Gastrocnemius medialis (tissue), 4 donors: ENCODE results near the gene WWOX. TPM values are rescaled to one million over a fixed set of nuclear protein-coding genes. Genes with fewer than 3 reads are reported as not detected.

Source experiments
- ATAC-seq, 2 donors: fragments of 150-250 bp; one replicate each; pipeline ENCODE4 v1.9.1; 2016
- DNase-seq, 2 donors: peaks; one replicate each; pipeline ENCODE4 v3.0.0-alpha.2; 2019
- H3K27ac ChIP-seq, 4 donors: fragments of 200-600 bp; sonication (generic); 1 replicate in 1 of 4; 2 replicates in 3 of 4; pipeline ENCODE4 v1.5.1; 2016 to 2018; ENCODE audit warnings: mild to moderate bottlenecking in 2 of 4, moderate library complexity in 1 of 4
- H3K27me3 ChIP-seq, 3 donors: fragments of 200-600 bp; sonication (generic) in 2 of 3; 1 replicate in 1 of 3; 2 replicates in 2 of 3; pipeline versions ENCODE4 v1.5.1 to v1.6.0; 2016 to 2019; ENCODE audit warnings: mild to moderate bottlenecking in 1 of 3, moderate library complexity in 1 of 3
- H3K36me3 ChIP-seq, 2 donors: fragments of 200-600 bp; sonication (generic) in 1 of 2; one replicate each; pipeline ENCODE4 v1.5.1; 2017 to 2018
- H3K4me1 ChIP-seq, 2 donors: fragments of 200-600 bp; sonication (generic) in 1 of 2; one replicate each; pipeline ENCODE4 v1.5.1; 2016 to 2017; ENCODE audit warnings: mild to moderate bottlenecking in 2 of 2
- H3K4me3 ChIP-seq, 4 donors: fragments of 200-600 bp; sonication (generic) in 3 of 4; 1 replicate in 1 of 4; 2 replicates in 3 of 4; pipeline ENCODE4 v1.5.1; 2016 to 2019; ENCODE audit warnings: mild to moderate bottlenecking in 2 of 4
- H3K9me3 ChIP-seq, 3 donors: fragments of 200-600 bp; sonication (generic) in 2 of 3; 1 replicate in 1 of 3; 2 replicates in 2 of 3; pipeline ENCODE4 v1.5.1; 2016 to 2019
- POLR2A ChIP-seq, 2 donors: fragments of 450-650 bp; IDR thresholded peaks; one replicate each; pipeline ENCODE4 v1.6.1; 2017; ENCODE audit warnings: antibody characterized with exemption in 2 of 2, mild to moderate bottlenecking in 2 of 2, moderate library complexity in 2 of 2
- in situ Hi-C, 4 donors: fragments of 200-750 bp; cut with MboI; loops; one replicate each; pipeline versions ENCODE4 v1.15.0 to v1.8.0; 2017; ENCODE audit warnings: low sequenced_read_pairs in 4 of 4
- intact Hi-C: fragments of 100-400 bp; cut with DNase I; formaldehyde crosslinking; loops from one replicate; pipeline ENCODE4 v1.15.1; 2023; ENCODE audit warnings: low total_unique reads
- total RNA-seq, 4 donors: library from RNA; depleted of rRNA; stranded (reverse); fragments of >200 nt; gene quantifications; one replicate each; pipeline versions ENCODE4 v1.1.0 to v1.2.3, GENCODE V29; 2016
- TF ChIP-seq, protein P1 (sequence below), 5 experiments: fragments of 450-650 bp in 3 of 5; fragments of 200-600 bp in 2 of 5; sonication (generic) in 2 of 5; IDR thresholded peaks in 4 of 5; conservative IDR thresholded peaks in 1 of 5; 1 replicate in 4 of 5; 2 replicates in 1 of 5; pipeline ENCODE4 v1.5.1; 2016 to 2019; ENCODE audit warnings: antibody characterized with exemption in 5 of 5, mild to moderate bottlenecking in 3 of 5, moderate library complexity in 3 of 5

Gene WWOX
- total RNA-seq, 4 donors from 2014 or later, result 3.3 to 13.0 (median 6.0) TPM

DNA sequence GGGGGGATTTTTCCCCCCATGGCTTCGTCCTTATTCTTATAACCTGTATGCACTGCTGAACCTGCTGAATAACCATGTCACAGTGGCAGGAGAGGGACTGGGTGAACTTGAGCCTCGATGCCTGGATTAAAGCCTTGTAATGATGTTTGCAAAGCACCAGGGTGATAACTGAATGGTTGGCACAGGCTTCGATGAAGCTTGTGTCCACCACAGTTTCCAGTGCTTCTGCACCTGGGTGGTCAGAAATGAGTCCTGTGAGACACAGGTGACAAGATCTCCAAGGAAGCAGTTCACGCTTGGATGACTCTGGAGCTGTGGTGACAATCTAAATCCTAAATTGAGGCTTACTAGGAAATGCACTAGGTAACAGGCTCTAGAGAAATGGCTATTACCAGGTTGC is 771.8 kb downstream of the WWOX start:
- no peak overlapping the region for H3K4me3 ChIP-seq
- H3K9me3 ChIP-seq, result no peaks in the 10 kb centered on the region
- DNase-seq (no peak), ATAC-seq (no peak)
- H3K27me3 ChIP-seq, result no peaks in the 10 kb centered on the region
- in situ Hi-C loops, result no loop called here
- H3K4me1 ChIP-seq, result peaks cover 11 to 12% of the 10 kb centered on the region in 2 donors
- TF ChIP-seq, protein P1, sequence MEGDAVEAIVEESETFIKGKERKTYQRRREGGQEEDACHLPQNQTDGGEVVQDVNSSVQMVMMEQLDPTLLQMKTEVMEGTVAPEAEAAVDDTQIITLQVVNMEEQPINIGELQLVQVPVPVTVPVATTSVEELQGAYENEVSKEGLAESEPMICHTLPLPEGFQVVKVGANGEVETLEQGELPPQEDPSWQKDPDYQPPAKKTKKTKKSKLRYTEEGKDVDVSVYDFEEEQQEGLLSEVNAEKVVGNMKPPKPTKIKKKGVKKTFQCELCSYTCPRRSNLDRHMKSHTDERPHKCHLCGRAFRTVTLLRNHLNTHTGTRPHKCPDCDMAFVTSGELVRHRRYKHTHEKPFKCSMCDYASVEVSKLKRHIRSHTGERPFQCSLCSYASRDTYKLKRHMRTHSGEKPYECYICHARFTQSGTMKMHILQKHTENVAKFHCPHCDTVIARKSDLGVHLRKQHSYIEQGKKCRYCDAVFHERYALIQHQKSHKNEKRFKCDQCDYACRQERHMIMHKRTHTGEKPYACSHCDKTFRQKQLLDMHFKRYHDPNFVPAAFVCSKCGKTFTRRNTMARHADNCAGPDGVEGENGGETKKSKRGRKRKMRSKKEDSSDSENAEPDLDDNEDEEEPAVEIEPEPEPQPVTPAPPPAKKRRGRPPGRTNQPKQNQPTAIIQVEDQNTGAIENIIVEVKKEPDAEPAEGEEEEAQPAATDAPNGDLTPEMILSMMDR (IDR thresholded peaks at IDR 0.05 in 4 of 5, conservative IDR thresholded peaks at IDR 0.05 in 1 of 5), result no peak
- intact Hi-C loops, result no loop called here
- no peak overlapping the region for H3K27ac ChIP-seq
- no peaks in the 10 kb centered on the region for H3K36me3 ChIP-seq

DNA sequence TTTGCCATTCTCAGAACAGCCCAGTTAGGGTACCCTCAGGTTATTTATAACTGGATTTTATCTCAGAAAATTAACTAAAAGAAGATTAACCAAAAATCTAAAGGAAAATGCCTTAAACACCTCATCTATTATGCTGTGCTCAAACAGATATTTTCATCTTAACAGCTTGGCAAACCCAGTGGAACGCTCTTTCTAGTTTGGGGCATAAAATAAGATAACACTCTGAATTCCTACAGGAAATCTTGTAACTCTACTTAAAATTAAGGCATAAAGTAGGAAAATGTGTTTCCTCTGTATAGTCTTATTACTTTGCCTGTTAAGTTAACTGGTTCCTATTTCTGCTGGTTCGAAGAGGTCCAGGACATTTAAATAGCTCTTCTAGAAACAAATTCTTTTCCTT is 777.2 kb downstream of the WWOX start:
- Histone ChIP-seq H3K36me3 (no peaks in the 10 kb centered on the region), H3K27ac (no peak overlapping the region), H3K9me3 (no peaks in the 10 kb centered on the region), H3K4me3 (no peak overlapping the region), H3K27me3 (no peaks in the 10 kb centered on the region), H3K4me1 (no peaks in the 10 kb centered on the region)
- no peak for TF ChIP-seq POLR2A (IDR thresholded peaks at IDR 0.05)
- TF ChIP-seq, protein P1 (IDR thresholded peaks at IDR 0.05 in 4 of 5, conservative IDR thresholded peaks at IDR 0.05 in 1 of 5), result no peak
- ATAC-seq, result no peak
- no peak for DNase-seq
- intact Hi-C loops (no loop called here), in situ Hi-C loops (no loop called here)

DNA sequence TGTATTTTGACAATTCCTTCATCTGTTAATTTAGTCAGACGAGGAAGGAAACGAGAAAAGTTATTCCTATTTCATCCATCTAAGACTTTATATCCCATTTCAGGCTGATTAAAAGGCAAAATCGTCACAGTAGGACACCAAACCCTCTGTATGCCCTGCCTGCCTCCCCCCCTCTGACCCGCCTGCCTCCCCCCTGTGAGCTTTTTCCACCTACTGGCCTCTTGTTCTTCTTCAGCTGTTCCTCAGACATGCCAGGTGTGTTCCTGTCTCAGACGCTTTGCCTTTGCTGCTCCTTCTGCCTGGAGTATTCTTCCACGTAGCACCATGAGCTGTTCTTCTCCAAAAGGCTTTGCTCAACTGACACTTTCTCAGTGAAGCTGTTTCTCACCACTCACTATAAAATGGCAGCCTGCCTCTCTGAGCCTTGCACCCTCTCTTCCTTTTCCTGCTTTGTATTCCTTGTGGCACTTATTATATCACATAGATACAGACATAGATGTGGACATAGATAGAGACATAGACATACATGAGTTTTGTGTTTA is 777.7 kb downstream of the WWOX start:
- H3K9me3 ChIP-seq, result no peaks in the 10 kb centered on the region
- H3K4me1 ChIP-seq, result no peaks in the 10 kb centered on the region
- no peaks in the 10 kb centered on the region for H3K27me3 ChIP-seq
- in situ Hi-C loops (no loop called here), intact Hi-C loops (no loop called here)
- H3K27ac ChIP-seq, result no peak overlapping the region
- ATAC-seq, result no peak
- TF ChIP-seq POLR2A (IDR thresholded peaks at IDR 0.05), result no peak
- TF ChIP-seq, protein P1 (IDR thresholded peaks at IDR 0.05 in 4 of 5, conservative IDR thresholded peaks at IDR 0.05 in 1 of 5), result no peak
- no peak for DNase-seq
- H3K36me3 ChIP-seq, result no peaks in the 10 kb centered on the region
- H3K4me3 ChIP-seq, result no peak overlapping the region

DNA sequence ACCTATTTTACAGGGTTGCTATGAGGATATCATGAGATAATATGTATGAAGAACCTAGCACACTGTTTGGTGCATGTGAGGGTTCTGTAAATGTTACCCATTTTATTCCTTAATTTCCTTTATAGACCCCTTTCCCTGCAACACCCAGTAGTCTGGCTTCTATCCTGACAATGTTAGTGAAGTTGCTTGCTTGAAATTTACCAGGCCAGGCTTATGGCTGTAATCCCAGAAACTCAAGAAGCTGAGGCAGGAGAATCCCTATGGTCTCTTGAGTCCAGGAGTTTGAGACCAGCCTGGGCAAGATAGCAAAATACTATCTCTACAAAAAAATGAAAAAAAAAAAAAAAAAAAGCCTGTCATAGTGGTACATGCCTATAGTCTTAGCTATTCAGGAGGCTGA is 779.1 kb downstream of the WWOX start:
- intact Hi-C loops, result no loop called here
- H3K4me1 ChIP-seq, result no peaks in the 10 kb centered on the region
- TF ChIP-seq POLR2A (IDR thresholded peaks at IDR 0.05), result no peak
- TF ChIP-seq, protein P1 (IDR thresholded peaks at IDR 0.05 in 4 of 5, conservative IDR thresholded peaks at IDR 0.05 in 1 of 5), result no peak
- H3K27me3 ChIP-seq, result no peaks in the 10 kb centered on the region
- ATAC-seq, result no peak
- in situ Hi-C loops, result no loop called here
- no peaks in the 10 kb centered on the region for H3K9me3 ChIP-seq
- H3K27ac ChIP-seq, result no peak overlapping the region
- DNase-seq, result no peak
- no peak overlapping the region for H3K4me3 ChIP-seq
- H3K36me3 ChIP-seq, result no peaks in the 10 kb centered on the region

DNA sequence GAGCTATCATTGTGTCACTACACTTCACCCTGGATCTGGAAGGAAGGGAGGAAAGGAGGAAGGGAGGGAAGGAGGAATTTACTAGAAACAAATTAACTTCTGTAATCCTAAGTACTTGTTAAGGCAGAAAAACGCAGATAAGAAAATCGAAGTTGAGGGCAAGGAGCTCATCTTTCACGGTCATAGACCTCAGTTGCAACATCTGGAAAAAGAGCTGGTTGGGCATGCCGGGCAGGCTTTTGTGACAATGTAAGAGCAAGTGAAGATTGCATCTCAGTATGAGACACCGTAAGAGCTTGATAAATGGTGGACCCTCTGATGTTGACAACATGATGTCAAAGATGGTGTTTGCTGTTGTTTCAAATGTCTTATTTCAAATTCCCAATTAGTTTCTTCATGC is 779.6 kb downstream of the WWOX start:
- Histone ChIP-seq H3K27me3 (no peaks in the 10 kb centered on the region), H3K4me3 (no peak overlapping the region), H3K36me3 (no peaks in the 10 kb centered on the region), H3K4me1 (no peaks in the 10 kb centered on the region), H3K27ac (no peak overlapping the region), H3K9me3 (no peaks in the 10 kb centered on the region)
- in situ Hi-C loops (no loop called here), intact Hi-C loops (no loop called here)
- no peak for ATAC-seq
- no peak for DNase-seq
- TF ChIP-seq, protein P1 (IDR thresholded peaks at IDR 0.05 in 4 of 5, conservative IDR thresholded peaks at IDR 0.05 in 1 of 5), result no peak
- no peak for TF ChIP-seq POLR2A (IDR thresholded peaks at IDR 0.05)
